ENCODE measurements around the gene SYT14.

GRCh38 chr1:210129759-210130158, 191.7 kb downstream of the SYT14 start:
- TF ChIP-seq CTCF (IDR thresholded peaks at IDR 0.05), result no peak
- no peak for TF ChIP-seq POLR2A (IDR thresholded peaks at IDR 0.05; ENCODE audit: low read depth)
- no peak for TF ChIP-seq POLR2AphosphoS5 (IDR thresholded peaks at IDR 0.05)
- TF ChIP-seq EP300 (IDR thresholded peaks at IDR 0.05), result no peak
